Mucosa of gallbladder (tissue), 1 donor: ENCODE measurements around the gene MRPL36. TPM values are rescaled to one million over a fixed set of nuclear protein-coding genes. Genes with fewer than 3 reads are reported as not detected.

Experiments used
- DNase-seq: peaks from one replicate; pipeline ENCODE4 v3.0.0-alpha.2; 2020; ENCODE audit warnings: low spot score
- total RNA-seq: library from RNA; stranded (reverse); gene quantifications from one replicate; pipeline ENCODE4 v1.2.1, GENCODE V29; 2021
- donor health status: DM: no; HTN: no; CAD: no.

The MRPL36 gene
- total RNA-seq, 1 donor from 2014 or later, result 33.7 TPM

GRCh38 chr5:1781726-1782384, 17.8 kb downstream of the MRPL36 start:
- no peak for DNase-seq

GRCh38 chr5:1781107-1781506, 18.5 kb downstream of the MRPL36 start:
- DNase-seq, result no peak

GRCh38 chr5:1780614-1780930, 19.1 kb downstream of the MRPL36 start:
- DNase-seq, result no peak

GRCh38 chr5:1779782-1780613, 19.6 kb downstream of the MRPL36 start:
- no peak for DNase-seq

DNA sequence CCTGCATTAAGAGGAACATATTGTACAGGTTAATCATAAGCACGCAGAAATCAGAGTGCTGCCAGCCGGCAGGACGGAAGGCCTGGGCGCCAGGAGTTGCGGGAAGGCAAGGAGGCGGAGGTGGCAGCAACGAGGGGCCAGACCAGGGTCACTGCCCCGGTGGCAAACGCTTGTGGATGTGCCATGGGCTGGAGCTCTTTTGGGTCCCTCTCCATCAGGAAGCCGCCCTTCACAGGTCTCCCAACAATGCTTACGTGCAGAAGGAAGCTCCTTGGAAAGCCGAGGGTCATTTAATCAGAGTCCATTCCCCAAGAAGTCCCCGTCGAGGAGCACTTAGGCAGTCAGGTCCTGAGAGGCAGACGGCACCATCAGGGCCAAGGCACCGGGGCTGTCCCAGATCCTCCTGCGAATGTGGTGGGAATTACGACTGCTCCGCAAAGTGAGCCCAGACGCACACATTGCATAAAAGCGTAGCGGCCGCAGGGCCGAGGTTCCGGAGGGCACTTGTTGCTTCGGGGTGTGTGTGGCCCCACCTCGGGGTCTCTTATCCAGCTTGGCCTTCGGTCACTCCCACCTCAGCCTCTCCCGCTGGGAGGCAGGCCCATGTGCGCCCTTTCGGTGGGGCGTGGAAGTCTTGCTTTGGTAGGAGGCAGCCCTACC, 20.5 kb downstream of the MRPL36 start:
- no peak for DNase-seq

DNA sequence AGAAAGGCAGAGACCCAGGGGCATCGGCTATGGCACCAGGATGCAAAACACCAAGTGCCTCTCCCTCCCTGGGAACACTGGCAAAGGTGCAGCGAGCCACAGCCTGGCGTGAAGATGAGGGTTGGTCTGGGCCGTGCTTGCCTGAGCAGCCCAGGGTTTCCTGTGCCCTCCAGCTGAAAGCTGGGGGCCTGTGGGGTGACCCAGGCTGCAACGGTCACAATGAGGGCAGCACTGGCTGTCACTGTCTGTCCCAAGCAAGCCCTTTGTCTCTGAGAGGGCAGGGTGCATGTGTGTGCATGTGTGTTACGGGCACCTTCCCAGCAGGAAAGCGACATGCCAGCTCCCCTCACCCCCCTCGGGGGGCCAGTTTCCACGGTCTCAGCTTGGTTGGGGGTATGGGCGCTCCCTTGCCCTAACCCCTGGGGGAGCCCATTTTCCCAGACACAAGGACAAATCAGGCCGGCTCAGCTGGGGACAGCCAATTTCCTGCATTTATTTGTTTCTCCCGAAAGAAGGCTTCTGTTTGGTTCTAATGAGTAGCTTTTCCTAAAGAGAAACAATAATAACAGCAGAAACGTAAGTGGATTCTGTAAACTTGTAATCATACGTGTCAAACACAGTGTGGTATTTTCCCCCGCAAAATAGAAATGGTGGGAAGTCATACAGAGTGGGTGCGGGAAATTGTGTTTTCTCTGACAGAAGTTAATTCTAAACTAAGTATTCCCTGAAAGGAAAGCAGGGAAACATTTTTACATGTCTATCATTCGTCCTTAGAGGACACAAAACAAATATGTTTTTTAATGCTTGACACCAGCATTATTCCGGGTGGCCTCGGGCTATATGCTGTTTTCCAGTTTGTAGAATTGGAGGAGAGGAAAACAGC, 21.3 kb downstream of the MRPL36 start:
- no peak for DNase-seq

DNA sequence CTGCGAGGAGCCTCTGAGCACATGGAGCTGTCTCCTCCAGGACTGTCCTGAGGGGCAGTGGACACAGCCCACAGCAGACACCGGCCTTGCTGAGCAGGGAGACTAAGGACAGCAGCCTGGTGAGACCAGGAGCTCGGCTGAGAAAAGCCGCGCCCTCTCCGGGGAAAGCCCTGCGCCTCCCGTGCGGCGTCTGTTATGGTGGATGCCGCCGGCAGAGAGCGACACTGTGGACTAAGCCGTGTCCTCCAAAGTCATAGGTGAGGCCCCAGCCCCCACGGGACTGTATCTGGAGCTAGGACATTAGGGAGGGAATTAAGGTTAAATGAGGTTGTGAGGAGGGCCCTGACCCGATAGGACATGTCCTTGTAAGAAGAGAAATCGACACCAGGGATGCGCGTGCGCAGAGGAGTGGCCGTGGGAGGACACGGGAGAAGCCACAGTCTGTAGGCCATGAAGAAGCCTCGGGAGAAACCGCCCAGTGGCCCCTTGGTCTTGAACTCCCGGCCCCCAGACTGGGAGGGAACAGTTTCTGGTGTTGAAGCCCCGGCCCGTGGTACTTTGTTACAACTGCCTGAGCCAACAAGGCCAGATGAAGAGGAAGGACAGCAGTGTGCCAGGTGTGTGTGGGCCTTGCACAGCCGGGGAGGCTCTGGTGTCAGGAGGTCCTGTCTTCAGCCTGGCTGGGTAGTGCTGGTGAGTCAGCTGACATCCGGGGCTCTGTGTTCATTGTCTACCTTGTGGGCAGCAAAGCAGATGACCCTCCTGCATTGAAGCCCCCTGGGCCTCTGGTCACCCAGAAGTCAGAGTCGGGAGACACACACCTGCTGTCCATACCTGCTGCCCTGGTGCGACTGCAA, 22.1 kb downstream of the MRPL36 start:
- no peak for DNase-seq

- DNase-seq, result no peak
Observed at GRCh38 chr5:1776831-1777230, 22.8 kb downstream of the MRPL36 start.

DNA sequence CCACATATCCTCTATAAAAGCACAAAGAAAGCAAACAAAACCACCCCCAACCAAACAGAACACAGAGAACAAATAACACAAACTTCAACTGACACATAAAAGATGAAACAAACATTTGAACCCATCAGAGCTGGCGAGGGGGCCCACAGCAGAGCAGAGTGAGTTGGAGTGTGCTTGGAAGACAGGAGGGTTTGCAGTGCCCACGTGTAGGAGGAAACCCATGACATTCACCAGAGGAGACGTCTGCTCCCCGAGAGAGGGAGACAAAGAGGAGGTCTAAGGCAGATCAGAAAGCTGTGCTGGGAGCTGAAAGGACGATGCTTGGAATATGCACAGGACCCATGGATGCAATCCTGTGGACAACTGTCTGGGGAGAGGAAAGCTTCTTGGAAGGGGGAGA, 27.0 kb downstream of the MRPL36 start:
- DNase-seq, result no peak

GRCh38 chr5:1771149-1772065, 28.2 kb downstream of the MRPL36 start:
- DNase-seq, result no peak

DNA sequence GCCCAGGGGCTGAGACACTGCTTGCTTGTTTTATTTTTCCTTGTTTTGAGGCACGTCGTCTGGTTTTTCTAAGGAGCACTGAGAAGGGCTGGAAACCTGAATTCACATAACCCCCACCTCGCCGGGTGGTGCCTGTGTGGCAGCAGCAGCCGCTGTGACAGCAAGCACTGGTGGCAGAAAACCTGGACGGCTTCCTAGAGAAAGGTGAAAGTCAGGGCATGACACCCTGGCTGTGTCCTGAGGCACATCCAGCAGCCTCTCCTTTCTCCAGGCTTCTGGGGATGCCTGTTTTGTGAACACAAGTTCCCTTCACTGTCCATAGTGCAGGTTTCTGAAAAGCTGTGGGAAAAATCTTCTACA, 29.2 kb downstream of the MRPL36 start:
- no peak for DNase-seq

DNA sequence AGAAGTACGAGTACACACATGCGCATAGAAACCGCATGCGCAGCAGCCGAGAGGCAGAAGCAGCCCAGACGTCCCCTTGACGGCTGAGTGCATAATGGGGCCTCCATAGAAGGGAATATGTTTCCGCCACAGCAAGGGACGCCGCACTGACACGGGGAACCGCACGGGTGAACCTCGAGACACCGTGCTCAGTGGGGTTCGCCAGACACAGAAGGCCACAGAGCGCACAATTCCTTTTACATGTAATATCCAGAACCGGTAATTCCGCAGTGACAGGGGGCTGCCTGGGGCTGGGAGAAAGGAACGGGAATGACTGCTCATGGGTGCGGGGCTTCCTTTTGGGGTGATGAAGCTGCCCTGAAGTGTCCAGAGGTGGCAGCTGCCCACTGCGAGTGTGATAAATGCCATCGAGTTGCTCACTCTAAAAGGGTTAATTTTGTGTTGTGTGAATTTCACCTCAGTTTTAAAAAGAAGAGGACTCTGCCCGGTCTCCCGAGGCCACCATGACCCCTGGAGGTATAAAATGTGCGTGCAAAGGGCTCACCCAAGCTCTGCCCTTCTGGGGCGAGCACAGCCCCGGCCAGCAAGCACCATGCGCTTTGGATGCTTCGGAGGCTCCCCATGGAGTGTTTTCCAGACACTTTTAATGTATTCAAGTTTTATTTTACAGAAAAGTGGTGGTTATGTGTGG, 29.7 kb downstream of the MRPL36 start:
- DNase-seq, result no peak

- DNase-seq, result no peak
Observed at GRCh38 chr5:1769017-1769640, 30.5 kb downstream of the MRPL36 start.

DNA sequence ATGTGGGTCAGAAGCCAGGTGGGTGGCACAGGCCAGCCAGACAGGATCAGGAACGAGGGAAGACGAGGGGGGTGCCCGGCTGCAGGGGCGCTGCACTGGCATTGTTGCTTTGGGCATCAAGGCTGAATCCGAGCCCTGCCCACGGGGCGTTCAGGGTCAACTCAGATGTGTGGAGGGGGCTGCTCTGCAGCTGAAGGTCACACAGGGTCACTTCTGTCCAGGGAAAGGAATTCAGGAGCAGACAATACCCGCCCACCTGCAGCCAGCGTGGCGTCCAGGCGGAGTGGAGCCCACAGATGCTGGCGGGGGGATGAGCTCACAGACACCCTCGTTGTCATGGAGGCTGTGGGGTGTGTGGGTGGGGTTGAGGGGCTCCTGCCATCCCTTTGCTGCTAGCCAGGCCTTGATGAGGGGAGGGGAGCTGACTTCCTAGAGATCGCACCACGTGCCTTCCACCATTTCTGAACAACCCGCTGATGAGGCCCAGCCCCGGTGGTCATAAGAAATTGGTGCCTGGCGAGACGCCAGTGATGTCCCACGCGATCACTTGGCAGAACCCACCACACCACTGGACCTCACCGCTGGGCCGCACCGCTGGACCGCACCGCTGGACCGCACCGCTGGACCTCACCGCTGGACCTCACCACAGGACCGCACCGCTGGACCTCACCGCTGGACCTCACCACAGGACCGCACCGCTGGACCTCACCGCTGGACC, 31.2 kb downstream of the MRPL36 start:
- DNase-seq, result no peak

- DNase-seq, result no peak
Observed at GRCh38 chr5:1767524-1768282, 31.9 kb downstream of the MRPL36 start.

GRCh38 chr5:1765880-1766235, 33.8 kb downstream of the MRPL36 start:
- no peak for DNase-seq

DNA sequence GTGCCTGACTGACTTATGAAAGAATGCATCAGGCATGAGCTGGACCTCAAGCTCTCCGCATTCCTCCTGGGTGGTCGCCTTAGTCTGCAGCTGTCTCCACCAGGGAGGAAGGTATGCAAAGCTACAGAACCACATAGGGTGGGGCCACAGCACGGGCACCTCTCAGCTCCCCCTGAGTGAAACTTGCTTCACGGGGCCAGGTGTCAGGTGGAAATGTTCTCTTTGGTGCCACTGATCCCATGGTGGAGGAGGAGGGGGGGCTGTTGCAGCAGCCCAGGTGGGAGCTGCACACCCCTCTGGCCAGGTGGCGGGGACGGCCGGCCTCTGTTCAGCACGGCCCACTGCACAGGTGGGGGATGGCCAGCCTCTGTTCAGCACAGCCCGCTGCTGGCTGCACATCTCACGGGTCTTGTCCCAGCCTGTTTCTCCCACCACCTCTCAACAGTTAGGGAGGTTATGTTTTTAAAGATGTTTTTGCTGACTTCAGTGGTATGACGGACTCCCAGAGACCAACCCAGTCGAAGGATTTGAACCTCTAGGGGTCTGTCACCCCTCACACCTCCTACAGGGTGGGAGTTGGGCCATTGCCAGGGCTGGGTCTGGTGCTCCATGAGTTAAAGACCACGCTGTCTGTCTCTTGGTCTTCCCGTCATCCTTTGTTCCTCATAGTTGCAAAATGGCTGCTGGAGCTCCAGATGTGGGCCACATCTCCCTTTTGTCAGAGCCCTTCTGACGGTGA, 34.3 kb downstream of the MRPL36 start:
- DNase-seq, result no peak
